ENCODE measurements around the gene DNAJC16.

DNAJC16 gene

DNA sequence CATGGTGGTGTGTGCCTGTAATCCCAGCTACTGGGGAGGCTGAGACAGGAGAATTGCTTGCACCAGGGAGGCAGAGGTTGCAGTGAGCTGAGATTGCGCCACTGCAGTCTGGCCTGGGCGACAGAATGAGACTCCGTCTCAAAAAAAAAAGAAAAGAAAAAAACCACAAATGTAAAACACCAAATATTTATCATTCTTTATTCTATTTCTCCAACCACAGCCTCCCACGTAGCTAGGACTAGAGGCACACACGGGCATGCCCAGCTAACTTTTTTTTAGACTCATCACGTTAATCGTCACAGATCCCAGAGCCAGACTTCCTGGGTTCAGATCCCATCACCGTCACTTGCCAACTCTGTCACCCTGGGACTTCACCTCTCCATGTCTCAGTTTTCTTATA is 13.5 kb downstream of the DNAJC16 start:
- DNase-seq (ENCODE audit: low read depth in 2 of 2): no peak

DNA sequence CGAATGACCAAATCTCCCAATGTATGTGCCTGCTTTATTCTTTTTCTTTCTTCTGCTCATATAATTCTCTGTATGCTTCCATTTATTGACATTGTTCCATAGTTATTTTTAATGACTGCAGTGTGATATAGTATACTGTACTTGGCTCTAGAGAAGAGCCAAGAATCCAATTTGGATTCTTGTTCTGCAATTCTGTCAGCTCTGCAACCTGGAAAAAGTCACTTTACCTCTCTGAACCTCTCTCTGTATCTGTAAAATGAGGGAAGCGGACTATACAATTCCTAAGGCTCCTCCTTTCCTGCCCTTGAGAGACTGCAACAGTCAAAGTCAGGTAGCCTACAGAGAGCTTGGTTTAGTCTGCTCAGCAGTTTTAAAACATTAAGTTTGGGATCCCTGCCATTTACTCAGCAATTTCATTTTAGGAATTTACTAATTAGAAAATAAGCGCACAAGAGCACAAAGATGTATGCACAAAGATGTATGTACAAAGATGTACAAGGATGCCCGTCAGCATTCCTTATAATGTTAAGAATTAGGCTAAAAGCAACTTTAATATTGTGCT is 14.7 kb downstream of the DNAJC16 start:
- DNase-seq (ENCODE audit: low read depth in 2 of 2): no peak

DNA sequence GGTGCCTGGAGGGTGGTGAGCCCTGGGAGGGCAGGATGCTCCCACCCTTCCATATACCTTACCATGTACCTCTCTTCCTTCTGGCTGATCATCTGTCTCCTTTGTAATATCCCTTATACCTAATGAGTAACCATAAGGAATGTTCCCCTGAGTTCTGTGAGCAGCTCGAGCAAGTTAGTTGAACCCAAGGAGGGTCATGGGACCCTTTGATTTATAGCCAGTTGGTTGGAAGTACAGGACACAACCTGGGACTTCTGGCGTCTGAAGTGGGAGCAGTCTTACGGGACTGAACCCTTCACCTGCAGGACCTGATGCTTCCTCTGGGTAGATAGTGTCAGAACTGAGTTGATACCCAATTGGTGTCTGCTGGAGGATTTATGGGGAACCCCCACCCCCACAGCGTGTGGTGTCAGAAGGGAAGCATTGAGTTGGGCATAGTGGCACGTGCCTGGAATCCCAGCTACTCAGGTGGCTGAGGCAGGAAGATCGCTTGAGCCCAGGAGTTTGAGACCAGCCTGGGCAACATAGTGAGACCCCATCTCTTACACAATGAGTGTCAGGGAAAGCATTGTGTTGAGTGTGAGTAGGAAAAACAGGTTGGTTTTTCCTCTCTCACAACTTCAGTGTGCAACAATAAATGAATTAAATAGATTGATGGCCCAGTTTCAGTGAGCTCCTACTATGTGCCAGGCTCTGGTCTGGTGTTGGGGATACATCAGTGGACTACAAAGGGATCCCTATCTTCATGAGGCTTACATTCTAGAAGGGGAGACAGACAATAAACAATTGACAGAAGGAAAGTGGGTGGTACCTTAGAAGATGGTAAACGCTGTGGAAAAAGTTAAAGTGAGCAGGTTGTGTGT is 16.0 kb downstream of the DNAJC16 start:
- DNase-seq (ENCODE audit: low read depth in 2 of 2): no peak

DNA sequence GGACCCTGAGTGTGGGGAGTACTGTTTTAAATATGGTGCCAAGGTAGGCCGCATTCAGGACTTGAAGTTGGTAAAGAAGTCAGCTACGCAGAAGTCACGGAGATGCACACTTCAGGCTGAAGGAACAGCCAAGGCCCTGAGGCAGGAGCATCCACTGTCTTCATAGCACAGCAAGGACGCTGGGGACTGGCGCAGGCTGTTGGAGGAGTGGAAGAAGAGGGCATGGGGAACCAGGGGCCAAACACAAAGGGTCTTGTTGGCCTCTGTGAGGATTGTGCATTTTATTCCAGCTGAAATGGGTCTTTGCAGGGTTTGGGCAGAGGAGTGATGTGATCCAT is 16.6 kb downstream of the DNAJC16 start:
- no peak for DNase-seq (ENCODE audit: low read depth in 2 of 2)

DNA sequence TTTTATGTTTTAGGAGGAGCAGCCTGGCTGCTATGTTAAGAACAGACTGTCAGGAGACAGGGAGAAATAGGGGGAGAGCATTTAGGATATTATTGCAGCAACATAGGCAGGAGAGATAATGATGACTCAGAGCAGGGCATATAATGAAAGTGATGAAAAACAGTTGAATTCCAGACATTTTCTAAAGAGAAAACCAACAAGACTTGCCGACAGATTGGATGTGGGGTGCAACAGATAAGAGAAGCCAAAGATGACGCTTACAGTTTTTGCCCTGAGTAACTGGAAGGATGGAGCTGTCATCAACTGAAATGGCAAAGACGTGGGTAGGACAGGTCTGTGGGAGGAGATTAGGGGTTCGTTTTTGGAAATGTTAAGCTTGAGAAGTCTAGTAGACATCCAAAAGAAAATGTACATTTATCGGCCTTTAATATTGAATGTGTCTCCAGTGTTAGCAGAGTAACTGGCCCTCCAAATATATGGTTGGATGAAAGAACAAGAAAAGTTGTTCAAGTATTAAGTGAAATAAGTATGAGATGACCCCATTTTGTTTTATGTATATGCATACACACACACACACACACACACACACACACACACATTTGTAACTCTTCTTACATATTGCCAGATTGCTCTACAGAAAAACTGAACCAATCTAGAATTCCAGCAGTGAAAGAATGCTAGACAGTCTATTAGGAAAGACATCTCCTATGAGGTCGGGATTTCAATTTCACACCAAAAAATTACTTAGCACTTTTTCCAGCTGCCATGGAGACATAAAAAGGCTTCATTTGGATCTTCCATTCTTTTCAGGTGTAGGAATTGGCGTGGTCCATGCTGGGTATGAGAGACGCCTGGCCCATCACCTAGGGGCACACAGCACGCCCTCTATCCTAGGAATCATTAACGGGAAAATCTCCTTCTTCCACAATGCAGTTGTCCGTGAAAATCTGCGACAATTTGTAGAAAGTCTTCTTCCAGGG is 17.2 kb downstream of the DNAJC16 start:
- no peak for DNase-seq (ENCODE audit: low read depth in 2 of 2)

DNA sequence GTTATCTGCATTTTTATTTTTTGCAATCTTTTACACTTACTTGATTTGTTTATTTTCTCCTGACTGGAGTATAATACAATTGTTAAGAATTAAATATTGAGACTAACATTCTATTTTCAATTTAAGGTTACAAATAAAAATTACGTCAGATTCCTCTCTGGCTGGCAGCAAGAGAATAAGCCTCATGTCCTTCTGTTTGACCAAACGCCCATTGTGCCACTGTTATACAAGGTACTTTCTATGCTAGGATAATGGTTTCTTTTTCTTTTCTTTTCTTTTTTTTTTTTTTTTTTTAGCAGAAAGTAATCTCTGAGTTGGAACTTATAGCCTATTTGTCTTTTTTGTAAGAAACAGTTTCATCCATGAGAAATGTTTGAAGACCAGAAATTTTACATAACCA is 20.0 kb downstream of the DNAJC16 start:
- DNase-seq (ENCODE audit: low read depth in 2 of 2): no peak

DNA sequence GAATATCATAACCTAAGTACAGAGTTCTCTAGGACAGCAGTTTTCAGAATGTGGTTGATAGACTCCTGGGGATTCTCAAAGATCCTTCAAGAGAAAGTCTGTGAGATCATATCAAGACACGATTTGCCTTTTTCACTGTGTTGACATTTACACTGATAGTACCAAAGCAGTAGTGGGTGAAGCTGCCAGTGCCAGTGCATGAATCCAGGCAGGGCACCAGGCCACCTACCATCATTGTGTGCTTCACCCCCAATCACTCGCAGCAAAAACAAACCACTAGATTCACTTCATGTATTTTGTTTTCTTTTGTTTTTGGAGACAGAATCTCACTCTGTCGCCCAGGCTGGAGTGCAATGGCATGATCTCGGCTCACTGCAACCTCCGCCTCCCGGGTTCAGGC is 23.9 kb downstream of the DNAJC16 start:
- no peak for DNase-seq (ENCODE audit: low read depth in 2 of 2)

DNA sequence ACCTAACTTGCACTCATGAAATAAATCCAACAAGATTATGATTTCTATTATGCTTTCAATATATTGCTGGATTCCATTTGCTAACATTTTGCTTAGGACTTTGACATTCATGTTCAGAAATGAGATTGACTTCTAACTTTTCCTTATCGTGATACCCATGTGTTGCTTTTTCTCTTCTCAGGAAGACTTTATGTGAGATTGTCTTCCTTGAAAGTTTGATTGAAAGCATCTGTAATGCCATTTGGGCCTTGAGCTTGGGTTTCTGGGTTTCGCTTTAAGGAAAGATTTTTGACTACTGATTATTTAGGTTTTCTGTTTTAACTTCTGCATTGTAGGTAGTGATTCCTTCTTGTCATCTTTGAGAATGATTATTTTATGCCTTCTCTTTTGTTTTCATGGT is 30.4 kb downstream of the DNAJC16 start:
- no peak for DNase-seq (ENCODE audit: low read depth in 2 of 2)

DNA sequence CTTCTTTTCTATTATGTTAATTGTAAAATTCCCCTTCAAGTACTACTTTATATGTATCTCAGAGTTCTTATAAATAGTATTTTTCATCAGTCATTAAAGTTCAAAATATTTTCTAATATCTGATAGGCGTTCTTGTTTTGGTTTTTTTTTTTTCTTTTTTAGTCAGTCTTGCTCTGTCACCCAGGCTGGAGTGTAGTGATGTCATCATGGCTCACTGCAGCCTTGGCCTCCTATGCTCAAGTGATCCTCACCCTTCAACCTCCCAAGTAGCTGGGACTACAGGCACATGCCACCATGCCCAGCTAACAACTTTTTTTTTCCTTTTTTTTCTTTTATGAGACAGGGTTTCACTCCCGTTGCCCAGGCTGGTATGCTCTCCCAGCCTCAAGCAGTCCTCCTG is 30.9 kb downstream of the DNAJC16 start:
- DNase-seq (ENCODE audit: low read depth in 2 of 2): no peak

DNA sequence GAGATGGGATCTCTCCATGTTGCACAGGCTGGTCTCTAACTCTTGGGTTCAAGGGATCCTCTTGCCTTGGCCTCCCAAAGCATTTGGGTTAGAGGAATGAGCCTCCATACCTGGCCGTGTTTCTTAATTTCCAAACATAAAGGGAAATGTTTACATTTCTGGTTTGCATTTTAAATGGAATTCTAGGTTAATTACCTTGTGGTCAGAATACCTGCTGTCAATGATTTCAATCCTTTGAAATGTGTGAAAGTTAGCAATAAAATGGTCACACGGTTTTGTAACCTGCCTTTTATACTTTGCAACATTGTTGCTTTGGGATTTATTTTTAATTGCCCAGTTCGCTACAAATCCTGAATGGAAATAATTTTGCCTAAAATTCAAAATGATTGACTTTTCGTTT is 31.9 kb downstream of the DNAJC16 start:
- DNase-seq (ENCODE audit: low read depth in 2 of 2): no peak

DNA sequence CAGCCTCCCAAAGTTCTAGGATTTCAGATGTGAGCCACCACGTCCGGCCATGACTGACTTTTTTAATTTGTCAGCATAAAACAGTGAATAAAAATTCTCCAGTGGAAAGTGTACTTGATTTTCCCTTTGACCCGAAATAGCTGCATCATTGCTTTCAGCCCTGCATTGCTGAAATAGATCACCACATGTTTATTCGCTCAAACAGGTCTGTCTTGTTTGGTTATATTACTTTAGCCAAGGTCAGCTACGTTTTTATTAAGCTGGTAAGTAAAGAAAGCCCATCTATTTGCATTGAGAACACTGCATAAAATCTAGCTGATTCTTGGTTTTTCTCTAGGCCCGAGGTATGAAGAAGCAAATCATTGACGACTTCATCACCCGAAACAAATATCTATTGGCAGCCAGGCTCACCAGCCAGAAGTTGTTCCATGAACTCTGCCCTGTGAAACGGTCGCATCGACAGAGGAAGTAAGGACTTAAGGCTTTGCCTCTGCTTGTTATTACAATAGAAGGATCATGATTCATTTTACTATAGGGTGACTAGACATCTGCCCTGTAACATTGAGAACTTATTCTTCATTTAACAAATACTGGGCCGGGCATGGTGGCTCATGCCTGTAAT is 32.7 kb downstream of the DNAJC16 start:
- DNase-seq (ENCODE audit: low read depth in 2 of 2): no peak

DNA sequence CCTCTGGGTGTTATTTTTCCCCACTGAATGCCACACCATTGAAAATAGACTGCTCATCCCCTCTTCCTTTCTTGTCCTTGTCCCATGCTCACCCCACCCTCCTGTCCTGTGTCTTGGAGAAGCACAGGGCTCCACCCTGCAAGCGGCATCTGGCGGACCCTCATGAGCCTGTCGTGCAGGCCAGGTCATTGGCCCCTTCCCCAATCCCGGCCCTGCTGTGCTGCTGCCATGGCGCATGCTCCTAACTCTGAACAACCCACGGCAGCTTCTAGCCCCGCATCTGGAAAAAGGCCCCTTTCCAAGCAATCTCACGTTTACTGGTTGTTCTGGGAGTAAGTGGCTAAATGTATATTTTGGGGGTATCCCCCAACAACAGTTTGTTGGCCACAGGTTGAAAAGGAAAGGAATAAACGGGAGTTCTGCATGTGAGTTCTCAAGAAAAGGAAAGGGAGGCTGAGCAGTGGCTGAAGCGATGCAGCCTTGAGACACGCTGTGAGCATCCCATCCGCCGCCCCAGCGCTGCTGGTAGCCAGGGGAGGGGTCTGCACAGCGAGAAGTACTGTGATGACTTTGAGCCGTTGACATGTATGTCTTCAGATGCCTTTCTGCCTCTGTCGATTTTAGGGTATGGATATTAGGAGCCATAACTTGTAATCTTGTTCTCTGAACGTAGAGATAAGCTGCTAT is 41.9 kb downstream of the DNAJC16 start:
- DNase-seq (ENCODE audit: low read depth in 2 of 2): no peak

DNA sequence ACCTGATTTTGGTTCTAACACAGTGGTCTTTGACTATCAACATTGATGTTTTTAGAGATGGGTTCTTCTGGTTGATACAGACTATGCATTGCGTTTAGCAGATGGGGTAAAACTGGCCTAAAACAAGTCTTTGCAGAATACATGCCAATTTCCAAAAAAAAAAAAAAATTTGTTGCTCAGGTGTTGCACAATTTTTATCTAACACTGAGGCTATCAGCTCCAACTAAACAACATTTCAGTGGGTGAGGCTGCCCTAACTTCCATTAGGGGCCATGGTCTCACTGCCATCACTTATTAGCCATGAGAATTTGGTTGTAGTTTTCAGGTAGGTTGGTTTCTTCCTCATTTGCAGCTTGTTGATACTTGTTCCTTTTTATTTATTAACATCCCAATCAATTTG is 44.2 kb downstream of the DNAJC16 start:
- DNase-seq (ENCODE audit: low read depth in 2 of 2): no peak

DNA sequence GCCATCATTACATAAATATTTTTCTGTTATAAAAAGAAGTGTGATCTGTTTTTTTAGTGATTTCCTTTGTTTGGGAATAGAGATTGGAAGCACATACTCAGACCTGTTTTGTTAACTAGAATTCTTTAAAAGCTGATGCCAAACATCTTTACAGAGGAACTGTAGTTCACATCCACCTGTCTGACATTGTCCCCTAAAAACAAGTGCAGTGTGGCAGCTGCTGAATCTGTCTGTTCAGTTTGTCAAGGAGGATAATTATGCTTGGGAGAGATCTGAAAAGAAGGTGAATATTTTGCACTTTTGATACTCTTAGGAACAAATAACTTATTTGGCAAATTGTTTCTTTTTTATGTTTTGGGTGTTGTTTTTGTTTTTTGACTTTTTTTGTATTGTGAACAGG is 44.6 kb downstream of the DNAJC16 start:
- DNase-seq (ENCODE audit: low read depth in 2 of 2): no peak

DNA sequence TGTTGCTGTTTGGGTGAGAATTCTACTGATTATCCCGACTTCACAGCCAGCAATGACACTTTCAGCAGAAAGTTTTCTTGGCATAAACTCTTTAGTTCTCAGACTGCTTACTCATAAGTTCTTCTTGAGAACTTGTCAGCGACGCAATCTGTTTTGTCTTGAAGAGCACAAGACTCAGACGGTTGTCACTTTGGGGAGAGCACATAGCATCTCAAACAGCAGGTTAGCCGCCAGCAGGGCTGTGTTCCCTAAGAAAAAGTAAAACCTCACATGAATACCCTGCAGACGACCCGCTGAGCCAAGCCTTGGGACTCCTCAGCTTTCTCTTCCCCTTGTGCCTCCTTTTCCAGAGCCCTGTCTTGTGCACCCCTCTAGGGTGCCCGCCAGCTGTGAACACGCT is 46.8 kb downstream of the DNAJC16 start:
- no peak for DNase-seq (ENCODE audit: low read depth in 2 of 2)

DNA sequence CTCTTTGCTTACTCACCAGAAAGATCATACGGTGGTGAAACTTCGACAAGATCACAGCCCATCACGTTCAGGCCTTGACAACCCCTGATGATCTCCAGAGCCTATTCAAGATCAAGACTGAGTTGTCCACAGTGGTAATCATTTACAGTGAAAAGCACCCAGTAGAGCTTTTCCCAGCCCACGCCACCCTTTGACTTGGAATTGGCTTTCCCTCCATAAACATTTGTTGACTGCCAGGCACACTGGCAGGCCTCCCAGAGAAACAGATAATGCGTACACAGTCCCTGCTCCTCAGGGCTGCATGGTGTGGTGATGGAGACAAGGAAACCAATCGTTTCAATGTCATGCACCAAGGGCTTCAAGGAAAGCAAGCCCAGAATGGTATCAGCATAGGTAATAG is 48.1 kb downstream of the DNAJC16 start:
- no peak for DNase-seq (ENCODE audit: low read depth in 2 of 2)

DNA sequence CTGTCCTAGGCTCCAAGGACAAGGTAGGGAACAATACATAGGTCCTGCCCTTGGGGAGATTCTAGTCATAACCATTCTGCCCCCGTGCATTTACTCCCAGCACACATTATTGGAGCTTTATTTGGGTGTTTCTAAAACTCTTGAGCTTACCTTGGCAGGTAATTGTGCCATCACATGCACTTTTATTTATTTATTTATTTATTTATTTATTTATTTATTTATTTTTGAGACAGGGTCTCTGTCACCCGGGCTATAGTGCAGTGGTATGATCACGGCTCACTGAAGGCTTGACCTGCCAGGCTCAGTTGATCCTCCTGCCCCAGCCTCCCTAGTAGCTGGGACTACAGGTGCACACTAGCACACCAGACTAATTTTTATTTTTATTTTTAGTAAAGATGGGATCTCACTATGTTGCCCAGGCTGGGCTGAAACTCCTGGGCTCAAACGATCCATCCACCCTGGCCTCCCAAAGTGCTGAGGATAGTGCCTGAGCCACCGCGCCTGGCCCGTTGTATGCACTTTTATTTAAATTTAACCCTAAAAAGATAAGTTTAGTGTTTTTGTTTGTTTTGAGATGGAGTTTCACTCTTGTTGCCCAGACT is 49.0 kb downstream of the DNAJC16 start:
- DNase-seq (ENCODE audit: low read depth in 2 of 2): no peak

DNA sequence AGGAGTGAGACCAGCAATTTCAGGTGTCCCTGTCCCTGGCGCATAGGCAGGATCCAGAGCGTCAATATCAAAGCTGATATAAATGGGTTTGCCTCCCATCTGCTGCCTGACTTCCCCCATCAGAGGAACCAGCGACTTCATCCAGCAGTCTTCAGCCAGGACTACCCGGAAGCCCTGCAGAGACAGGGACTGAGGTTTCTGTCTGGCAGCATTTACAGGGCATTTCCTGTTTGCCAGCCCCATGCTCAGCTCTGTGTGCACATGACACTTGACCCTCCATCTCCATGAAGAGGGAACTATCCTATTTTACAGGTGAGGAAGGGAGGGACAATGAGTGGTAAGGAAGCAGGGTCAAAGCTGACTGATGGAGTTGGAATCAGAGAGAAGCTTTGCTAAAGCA is 51.0 kb downstream of the DNAJC16 start:
- DNase-seq (ENCODE audit: low read depth in 2 of 2): no peak

DNA sequence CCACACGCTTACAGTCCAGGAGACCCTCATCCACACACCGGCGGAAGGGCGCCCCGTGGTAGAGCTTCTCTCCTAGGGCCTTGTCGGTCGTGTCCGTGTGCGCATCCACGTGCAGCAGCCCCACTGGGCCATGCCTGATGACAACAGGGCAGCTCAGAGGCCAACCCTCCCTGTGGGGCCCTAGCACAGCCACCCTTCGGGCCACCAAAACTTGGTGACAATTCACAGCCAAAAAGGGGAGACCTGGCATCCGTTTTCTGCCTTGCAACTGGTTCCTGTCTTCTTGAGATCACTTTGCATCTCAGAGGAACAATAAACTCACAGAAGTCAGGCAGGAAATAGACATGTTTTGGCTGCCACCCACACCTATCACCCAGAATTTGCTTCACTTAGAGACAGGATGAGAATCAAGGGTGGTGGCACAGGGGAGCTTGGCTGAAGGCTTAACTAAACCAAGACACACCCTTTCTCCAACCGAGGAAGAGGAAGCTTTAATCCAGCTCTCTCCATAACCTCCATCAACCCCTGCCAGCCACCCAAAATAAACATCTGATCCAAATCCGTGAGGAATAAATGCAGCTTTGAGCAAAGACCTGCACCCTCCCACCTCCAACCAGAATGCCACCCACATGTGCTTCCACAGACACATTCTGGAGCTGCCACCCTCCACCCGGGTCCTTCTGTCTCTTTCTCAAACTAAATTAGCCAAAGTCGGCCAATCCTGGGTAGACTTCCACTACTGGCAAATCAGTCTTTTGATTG is 52.5 kb downstream of the DNAJC16 start:
- DNase-seq (ENCODE audit: low read depth in 2 of 2): no peak

DNA sequence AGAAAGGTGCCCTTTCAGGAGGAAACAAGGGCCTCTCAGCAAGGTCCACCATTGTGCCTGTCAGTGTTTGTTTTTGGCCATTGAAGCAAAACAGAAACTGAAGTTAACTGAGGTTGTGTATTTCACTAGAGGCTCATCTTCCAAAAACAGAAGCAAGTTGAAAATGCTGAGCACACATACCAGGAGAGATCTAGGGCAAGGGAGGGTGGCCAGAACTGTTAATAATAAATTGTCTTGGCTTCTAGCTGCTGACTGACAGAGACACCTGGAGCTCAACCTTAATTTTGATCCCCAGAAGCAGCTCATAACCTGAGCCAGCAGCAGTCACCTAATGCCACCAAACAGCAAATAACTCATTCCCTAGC is 53.0 kb downstream of the DNAJC16 start:
- DNase-seq (ENCODE audit: low read depth in 2 of 2): no peak

Data from stimulated activated CD4-positive, alpha-beta T cell treated with anti-CD3 and anti-CD28 coated beads, Interleukin-4, amount 100 ng/mL, for 48 hours (primary cell).